GM21447 (cell line): ENCODE measurements around the gene ZNF507.

Source experiments
- ATAC-seq: cut with Tn5 transposase; IDR thresholded peaks from one replicate; pipeline ENCODE4 v1.9.1; 2021; ENCODE audit not compliant: unreplicated experiment

ZNF507 gene

DNA sequence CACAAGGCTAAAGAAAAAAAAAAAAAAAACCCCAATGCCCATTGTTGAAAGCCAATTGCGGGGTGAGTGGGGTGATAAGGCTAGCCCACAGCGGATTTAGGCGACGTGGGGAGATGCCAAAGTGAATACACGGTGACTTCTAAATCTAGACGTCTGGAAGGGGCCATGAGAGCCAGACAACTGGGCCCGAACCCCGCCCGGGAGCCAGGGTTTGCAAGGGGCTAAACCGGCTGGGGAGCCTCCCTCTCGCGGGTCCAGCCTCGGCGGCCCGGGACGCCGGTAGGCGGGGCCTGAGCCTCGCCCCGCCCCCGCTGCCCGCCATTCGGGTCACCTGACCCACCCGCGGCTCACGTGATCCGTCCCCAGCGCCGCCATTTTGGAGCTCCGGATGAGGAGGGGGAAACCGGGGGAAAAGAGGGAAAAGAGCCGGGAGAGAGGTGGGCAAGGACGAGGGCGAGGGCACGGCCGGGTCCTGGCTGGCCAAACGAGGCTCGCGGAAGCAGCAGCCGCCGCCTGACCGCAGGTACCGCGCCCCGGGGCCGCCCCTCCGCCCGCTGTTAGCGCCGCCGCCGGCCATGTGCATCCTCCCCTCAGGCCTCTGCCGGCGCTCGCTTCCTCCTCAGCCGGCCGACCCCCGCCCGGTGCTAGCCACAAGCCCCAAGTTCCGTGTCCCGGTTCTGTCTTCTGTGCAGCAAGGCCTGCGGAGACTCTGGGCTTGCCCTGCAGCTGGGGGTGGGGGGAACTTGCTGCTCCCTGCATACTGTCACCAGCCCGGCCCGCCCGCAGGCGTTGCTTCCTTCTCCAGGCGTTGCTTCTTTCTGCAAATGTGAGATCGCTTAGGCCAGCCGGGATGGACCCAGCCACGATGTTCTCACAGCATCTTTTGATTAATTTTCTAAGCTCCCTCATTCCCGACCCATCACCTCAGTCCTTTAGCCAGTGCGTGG lies at the start of gene ZNF507:
Gene ZNF507, plus strand, starts transcription at position 350 of the 947 bp plus-strand sequence. CDS start 7,221 bp downstream, outside the sequence.
- peak; percentile 82 for ATAC-seq

DNA sequence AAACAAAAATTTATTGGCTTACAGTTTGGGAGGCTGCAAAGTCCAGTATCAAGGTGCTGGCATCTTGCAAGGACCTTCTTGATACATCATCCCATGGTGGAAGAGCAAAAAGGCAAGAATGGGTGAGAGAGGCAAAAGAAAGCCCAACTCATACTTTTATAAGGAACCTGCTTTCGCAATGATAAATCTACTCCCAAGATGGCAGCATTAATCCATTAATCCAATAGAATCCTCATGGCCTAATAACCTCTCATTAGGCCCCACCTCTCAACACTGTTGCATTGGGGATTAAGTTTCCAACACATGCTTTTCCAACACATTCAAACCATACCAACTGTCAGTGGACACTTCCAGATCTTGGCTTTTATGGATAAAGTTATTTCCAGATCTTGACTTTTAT lies 48.7 kb upstream of the ZNF507 start:
- ATAC-seq, result no peak

GRCh38 chr19:32302778-32303177 lies 42.6 kb upstream of the ZNF507 start:
- no peak for ATAC-seq

- no peak for ATAC-seq
Measured at GRCh38 chr19:32303193-32303592, 42.2 kb upstream of the ZNF507 start.

DNA sequence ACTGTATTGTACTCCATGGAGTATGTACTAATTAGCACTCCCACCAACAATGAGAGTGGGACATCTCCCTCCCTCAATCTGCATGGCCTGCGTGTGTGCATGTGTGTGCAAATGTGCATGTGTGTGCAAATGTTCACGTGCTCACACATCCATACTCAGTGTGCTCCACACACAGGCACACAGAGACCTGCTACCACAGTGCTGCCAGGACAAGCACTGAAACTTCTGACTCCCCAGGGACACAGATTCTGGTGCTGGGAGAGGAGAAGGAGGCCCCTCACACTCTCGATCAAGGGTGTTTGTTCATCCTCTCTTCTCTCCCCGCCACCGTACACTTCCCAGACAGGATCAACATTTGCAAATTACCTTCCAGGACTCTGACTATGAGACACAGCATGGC lies 37.8 kb upstream of the ZNF507 start:
- no peak for ATAC-seq

DNA sequence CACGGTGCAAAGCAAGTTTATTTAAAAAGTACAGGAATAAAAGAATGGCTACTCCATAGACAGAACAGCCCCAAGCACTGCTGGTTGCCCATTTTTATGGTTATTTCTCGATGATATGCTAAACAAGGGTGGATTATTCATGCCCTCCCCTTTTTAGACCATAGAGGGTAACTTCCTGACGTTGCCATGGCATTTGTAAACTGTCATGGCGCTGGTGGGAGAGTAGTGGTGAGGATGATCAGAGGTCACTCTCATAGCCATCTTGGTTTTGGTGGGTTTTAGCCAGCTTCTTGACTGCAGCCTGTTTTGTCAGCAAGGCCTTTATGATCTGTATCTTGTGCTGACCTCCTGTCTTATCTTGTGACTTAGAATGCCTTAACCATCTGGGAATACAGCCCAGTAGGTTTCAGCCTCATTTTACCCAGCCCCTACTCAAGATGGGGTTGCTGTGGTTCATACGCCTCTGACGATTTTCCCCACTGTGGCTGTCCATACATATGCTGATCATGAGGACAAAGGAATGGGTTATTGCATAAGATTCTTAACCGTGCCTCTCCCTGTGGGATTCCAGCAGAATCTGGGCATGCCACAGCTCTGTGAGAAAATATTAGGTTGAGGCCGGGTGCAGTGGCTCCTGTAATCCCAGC lies 36.9 kb upstream of the ZNF507 start:
- no peak for ATAC-seq

GRCh38 chr19:32309711-32310390 lies 35.6 kb upstream of the ZNF507 start:
- ATAC-seq, result no peak

- ATAC-seq, result no peak
Measured at GRCh38 chr19:32311371-32311770, 34.0 kb upstream of the ZNF507 start.

- ATAC-seq, result no peak
Measured at GRCh38 chr19:32313569-32314265, 31.7 kb upstream of the ZNF507 start.

DNA sequence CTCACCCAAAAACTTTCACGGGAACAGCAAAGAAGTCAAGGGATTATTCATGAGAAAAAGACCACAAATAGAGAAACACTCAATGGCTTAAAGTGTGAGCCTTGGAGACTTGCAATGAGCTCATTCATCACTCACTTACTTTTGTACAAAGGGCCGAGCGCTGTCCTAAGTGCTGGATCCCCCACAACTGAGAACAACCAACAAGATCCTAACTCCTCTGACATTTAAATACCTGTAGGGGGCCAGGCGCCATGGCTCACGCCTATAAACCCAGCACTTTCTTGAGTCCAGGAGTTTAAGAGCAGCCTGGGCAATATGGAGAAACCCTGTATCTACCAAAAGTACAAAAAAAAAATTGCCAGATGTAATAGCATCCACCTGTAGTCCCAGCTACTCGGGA lies 29.4 kb upstream of the ZNF507 start:
- ATAC-seq, result no peak

DNA sequence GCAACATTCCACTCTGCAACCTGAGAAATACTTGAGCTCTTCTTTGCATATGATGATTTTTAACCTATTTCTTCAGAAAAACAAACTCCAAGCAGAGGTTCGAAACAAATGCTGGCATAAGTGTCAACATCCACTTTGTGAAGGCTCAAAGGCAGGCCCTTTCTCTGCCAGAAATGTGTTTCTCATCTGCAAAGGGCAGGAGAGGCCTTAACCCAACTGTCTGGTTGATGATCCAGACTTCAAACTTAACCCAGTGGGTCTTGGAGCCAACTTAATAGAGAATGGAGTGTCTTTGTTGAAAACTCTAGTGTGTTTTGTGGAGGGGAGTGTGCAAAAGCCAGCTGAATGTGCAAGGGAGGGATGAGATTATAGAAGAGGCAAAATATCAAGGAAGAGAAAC lies 28.3 kb upstream of the ZNF507 start:
- ATAC-seq, result no peak

- no peak for ATAC-seq
Measured at GRCh38 chr19:32318884-32319520, 26.4 kb upstream of the ZNF507 start.

- ATAC-seq, result no peak
Measured at GRCh38 chr19:32322541-32322940, 22.9 kb upstream of the ZNF507 start.

DNA sequence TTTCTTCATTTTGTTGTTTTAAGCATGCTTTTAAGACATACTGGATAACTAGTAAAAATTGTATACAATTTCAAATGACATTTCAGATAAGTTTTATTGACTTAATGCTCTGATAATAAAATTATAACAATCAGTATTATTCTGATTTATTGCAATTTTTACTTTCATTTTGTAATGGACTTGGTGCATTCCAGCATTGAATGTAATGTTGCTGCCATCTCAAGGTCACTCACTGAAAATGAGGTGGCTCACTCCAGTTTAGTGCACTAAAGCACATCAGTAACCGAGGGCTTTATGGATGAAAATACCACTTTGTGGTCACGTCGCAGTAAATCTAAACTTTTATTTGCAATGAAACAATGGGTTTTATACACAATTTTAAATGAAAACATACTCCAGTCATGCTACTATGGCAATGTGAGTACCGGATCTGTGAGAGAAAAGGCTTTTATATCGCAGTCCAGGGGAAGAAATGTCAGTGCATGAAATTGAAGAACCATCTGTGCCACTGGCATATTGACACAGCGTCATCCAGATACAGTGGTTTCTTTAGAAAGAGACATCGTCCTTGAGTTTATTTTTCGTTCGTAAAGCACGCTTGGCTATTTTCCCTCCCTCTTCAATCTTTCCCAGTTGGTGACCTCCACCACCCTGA lies 20.7 kb upstream of the ZNF507 start:
- ATAC-seq, result no peak

- ATAC-seq, result no peak
Measured at GRCh38 chr19:32330213-32330857, 15.1 kb upstream of the ZNF507 start.

GRCh38 chr19:32333227-32333626 lies 12.2 kb upstream of the ZNF507 start:
- no peak for ATAC-seq

DNA sequence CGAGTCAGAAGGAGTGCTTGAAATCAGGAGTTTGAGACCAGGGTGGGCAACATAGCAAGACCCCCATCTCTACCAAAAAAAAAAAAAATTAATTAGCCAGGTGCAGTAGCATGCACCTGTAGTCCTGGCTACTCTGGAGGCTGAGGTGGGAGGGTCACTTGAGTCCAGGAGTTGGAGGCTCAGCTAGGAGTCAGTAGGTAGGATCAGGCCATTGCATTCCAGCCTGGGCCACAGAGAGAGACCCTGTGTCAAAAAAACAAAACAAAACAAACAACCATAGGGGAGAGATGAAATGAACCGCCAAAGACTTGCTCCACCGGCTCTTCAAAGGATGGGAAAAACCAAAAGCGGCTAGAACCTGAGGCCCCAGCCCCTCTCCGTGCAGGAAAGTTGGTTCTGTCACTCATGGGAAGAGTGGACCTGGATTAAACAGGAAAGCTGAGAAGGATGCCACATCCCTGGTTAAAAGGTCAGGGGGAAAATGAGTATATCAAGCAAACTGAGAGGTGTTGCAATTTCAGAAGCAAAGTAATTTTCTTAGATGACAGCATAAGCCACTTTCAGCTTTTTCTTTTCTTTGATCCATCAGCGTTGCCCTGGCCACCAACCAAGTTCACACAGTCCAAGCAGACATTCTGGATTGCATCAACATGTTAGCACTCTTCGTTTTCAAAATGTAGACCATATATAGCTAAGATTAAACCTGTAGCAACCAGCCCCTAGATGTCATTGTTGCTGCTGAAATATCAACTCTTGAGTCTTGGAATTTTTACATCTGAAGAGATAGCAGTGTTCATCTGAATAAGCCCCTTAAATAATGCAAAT lies 8.9 kb upstream of the ZNF507 start:
- ATAC-seq, result no peak

DNA sequence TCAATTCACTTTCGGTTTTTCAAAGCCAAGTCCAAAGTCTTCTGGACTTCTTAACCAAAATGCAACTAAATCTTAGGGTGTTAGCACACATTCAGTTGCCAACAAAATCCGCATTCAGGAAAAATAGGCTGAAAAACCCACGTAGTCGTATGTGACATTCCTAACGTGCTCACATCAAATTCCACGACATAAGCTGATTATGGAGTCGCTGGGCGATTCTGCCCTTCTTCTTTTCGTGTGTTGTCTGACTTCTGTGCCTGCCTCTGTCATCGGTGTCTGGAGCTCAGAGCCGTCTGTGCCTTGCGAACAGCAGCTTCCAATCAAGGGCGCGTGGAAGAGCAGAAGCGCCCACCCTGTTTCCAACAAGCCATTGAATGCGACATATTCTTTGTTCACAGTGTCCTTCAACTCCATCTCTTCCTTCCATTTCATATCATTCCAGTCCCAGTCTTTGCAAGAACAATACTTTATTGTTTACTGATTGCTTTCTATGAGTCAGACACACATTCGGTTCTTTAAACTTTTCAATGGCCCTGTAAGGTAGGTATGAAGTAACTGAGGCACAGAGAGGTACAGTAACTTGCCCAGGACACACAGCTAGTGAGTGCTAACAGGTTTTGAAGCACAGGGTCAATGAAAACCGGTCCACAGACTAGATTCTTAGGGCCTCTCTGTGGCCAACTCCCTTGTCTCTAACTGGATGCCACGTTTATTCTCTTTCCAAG lies 8.2 kb upstream of the ZNF507 start:
- ATAC-seq, result no peak
